GM18499 (cell line): ENCODE results near the gene ATAT1.

Experiments
- ATAC-seq: cut with Tn5 transposase; IDR thresholded peaks from one replicate; pipeline ENCODE4 v1.9.1; 2021; ENCODE audit warnings: moderate number of reproducible peaks; ENCODE audit not compliant: insufficient read depth, unreplicated experiment

Gene ATAT1

GRCh38 chr6:30682143-30683117 lies 55.8 kb downstream of the ATAT1 start:
- no peak for ATAC-seq

DNA sequence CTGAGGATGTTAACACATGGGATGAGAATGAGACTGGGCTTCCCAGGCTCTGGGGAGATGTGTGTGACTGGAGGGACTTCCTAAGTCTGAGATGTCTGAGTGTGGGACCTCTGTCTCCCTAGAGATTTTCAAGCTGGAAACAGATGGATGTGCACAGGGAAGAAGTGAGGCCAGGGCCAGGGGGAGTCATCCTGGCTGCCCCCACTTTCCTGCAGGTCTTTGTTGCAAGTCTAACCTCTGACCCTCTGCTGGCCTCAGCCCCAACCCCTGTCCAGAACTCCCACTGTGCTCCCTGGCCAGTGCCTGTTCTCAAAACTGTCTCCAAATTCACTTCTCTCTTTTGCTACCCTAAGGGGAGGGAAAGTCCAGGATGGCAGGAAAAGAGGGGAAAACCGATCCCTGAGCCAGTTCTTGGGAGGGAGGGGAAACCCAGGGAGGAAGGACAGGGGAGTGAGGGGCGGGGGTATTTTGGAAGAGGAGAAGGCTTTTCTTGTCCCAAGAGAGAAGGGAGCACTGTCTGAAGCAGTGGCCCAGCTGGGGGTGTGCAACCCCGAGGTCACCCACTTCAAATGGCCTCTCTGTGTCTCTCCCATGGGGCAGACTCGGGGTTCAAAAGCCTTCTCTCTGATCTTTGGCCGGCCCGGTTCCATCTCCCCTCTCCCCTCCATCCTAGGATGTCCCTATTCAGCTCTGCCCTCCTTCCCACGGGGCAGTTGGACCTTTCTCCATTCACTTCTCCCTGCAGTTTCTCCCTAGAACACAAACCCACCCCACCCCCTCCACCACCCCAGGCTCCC lies 56.7 kb downstream of the ATAT1 start:
- ATAC-seq: no peak

GRCh38 chr6:30683980-30684338 lies 57.3 kb downstream of the ATAT1 start:
- no peak for ATAC-seq

GRCh38 chr6:30684386-30685156 lies 57.9 kb downstream of the ATAT1 start:
- no peak for ATAC-seq

DNA sequence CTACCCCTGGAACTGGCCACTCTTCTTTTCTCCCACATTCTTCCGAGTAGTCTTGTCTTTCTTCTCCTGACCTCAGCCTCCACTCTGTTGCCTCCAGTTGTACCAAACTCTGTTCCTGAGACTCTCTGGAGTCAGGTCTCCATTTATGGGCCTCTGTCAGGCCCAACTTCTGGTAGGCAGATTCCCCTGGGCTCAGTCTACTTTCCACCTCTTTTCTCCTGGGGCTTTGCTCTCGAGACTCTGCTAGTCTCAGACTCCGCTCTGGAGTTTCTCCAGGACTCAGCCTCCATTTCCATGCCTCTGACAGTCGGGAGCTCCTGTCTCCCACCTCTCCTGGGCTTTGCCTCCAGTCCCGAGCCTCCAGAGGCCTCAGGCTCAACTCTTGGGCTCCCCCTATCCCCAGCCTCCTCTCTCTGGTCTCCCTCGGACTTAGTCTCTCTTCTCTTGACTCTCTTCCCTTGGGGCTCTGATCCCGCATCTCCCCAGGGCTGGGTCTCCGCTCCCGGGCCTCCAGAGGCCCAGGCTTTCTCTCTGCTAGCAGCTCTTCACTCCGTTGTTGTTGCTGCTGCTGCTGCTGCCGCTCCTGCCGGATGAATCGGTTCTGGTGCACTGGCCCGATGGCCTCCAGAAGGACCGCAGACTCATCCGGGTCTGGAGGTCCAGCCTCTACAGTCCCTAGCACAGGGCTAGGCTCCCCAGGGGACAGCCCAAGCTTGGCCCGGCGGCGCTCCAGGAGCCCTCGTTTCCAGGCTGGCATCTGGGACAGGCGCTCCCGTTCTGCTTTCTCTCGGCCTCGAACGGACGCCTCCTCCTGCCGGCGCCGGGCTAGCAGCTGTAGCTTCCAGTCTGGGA lies 58.7 kb downstream of the ATAT1 start:
- no peak for ATAC-seq

GRCh38 chr6:30686009-30686907 lies 59.6 kb downstream of the ATAT1 start, which contains the start of gene PPP1R18:
PPP1R18 (minus strand) TSS chr6:30686645; CDS start chr6:30686018, 627 bp downstream.
- ATAC-seq: no peak

DNA sequence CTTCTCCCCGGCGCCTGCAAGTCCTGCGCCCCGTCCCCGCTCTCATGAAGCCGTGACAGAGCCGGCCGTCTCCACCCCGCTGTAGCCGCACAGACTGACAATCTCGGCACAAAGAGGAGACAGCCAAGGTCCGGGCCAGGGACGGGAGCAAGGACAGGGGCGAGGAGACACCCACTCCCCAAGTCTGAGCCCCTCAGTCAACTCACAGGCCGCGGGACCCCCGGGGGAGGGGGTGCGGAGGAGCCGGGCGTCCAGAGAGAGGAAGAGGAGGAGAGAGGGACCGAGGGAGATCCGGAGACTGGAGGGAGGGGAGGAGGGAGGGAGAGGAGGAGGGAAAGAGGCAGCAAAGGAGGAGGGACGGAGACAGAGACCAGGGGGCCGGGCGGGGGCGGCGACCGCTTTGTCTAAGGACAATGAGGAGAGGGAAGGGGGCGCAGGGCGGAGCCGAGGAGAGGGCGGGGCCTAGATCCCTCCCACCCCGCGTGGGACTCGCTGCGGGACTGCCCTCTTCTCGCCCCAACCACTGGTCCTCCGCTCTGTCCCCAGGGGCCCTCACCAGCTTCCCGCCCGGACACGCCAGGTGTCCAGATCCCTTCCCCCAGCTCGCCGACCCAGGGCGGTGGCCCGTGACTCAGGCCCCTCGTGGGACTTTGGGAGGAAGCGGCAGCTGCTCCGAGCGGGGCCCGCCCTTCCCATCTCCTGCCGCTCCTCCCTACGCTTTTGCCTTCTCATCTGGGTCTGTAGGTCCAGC lies 60.4 kb downstream of the ATAT1 start:
- ATAC-seq: no peak

DNA sequence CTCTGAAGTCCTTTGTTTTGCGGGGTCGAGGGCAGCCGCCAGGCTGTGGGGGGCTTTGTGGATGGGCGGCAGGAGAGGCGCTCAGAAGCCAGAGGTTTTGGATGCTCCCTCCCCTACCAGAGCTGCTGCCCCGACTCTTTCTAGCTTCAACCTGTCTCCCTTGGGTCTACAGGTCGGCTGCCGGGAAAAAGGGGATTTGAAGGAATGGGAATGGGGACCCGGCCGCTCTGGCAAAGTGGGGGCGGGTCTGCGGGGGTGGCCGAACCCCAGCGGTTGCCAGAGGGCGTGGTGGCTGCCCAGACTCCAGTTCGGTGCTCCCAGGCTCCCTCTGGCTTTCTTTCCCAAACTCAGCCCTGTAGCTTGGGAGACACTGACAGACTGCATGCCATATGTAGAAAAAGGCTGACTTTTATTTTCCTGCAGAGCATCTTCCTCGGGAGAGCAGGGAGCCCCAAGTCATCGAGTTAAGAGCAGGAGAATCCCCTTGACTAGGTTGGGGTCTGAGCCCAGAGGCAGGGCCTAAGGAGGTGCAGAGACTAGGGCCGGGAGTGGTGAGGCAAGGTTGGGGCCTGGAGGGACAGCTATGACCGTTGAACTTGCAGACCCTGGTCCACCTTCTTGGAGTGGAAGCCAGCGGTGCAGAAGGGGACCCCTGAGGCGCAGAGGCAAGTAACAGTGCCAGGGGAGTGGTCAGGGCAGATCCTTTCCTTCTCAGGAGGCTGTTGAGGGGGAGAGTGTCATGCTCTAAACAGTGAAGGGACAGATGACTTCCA lies 61.2 kb downstream of the ATAT1 start:
- no peak for ATAC-seq

GRCh38 chr6:30688569-30688968 lies 61.9 kb downstream of the ATAT1 start:
- no peak for ATAC-seq

- ATAC-seq: no peak
These were observed 62.6 kb downstream of the ATAT1 start for GRCh38 chr6:30689022-30689865.

DNA sequence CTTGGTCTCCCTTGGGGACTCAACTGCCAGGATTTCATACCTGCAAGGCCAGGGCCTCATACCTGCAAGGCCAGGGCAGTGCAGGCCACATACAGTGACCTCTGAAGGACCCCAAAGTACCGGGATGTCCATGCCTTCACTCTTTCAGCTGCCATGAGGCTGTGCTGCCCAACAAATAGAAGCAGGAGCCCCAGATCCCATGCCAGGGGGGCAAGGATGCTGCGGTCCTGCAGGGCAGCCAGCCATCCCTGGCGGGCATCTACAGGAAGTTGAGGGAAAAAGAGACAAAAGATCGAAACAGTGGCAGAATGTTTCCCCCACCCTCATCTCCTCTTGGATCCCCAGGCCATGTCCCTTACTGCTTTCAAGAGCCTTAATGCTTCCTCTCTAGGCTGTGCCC lies 63.3 kb downstream of the ATAT1 start:
- ATAC-seq: no peak

DNA sequence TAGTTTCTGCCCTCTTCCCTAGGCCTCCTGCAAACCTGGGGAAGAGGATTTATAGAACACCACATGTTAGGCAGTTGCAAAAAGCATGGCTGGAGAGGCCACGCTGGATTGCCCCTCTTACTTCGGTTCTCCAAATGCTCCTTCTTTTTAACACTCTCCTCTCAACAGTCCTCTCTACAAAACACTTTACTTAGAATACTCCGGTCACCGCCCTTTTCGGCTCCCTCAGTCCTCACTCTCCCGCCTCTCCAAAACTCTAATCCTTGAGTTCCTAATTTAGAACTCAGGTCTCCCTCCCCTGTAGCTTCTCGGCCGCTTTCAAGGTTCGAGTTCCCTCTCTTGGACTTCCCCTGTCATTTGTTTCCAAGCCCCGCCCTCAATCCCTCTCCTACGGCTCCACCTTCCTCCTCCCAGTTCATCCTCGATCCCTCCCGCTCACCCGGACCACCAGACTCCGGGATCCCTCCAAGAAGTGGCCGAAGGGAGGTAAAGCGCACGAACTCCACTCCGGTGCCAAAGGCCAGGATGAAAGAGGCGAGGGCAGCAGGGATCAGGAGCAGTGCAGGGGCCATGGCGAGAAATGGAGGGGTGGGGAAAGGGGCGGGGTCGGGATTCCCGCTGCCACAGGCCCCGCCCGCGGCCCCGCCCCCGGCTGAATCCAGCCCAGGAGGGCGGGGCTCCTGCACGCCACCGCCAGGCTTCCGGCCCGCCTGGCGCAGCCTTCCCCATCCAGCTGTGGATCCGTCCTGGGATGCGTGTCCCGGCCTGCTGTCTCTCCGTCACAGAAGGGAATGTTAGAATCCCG lies 63.9 kb downstream of the ATAT1 start, which contains the start of gene NRM:
NRM (minus strand) TSS at position 582 of the 805 bp plus-strand sequence; CDS start at position 572, 10 bp downstream.
- ATAC-seq: no peak

DNA sequence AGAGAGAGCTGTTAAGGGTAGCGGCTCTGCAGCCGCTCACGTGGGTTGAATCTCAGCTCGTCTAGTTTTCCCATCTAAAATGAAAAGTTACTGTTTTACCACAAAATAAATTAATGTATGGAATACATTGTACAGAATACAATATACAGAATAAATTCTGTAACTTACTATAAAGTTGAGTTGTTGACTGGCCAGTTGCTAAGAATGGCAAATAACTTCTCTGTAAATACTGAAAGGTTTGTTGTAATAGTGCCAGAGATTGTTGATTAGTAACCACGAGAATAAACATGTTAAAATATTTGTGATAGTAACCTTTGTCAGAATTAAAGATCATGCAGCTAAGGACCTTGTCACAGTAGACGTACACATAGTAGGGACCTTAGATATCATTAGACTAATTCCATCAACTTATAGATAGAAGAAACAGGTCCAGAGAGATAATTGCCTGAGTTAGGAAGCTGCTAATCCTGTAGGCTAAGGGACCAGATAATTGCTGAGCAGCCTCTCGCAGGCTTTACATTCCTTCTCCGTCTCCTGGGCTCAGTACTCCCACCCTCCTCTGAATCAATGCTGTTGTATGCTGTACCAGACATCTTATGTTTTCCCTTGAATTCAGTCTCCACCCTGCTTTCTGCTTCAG lies 64.7 kb downstream of the ATAT1 start:
- ATAC-seq: no peak
